Measurements from ENCODE around the gene NOTUM. TPM values are rescaled to one million over a fixed set of nuclear protein-coding genes. Genes with fewer than 3 reads are reported as not detected.
A peak's percentile ranks its signal among the peaks of the same experiment; 100 is the strongest.

Gene NOTUM
- total RNA-seq, 6 donors from 2014 or later: 0.89 to 5.0 (median 2.3) TPM

- WGBS, 2 donors: 71 to 82% methylated on average over 8 to 16 of the region's 16 CpGs
- TF ChIP-seq EP300 (IDR thresholded peaks at IDR 0.05): no peak
- no peak for TF ChIP-seq POLR2AphosphoS5 (IDR thresholded peaks at IDR 0.05)
- no peak for TF ChIP-seq POLR2A (IDR thresholded peaks at IDR 0.05)
- DNase-seq (peak in 1 of 2 donors; percentile 56), ATAC-seq (ENCODE audit: low FRiP score in 2 of 2) (no peak)
- H3K9me3 ChIP-seq: no peaks in the 10 kb centered on the region
- H3K4me3 ChIP-seq: no peak overlapping the region
- H3K36me3 ChIP-seq: no peaks in the 10 kb centered on the region
- no peak overlapping the region for H3K27ac ChIP-seq
- no peaks in the 10 kb centered on the region for H3K4me1 ChIP-seq
- no peaks in the 10 kb centered on the region for H3K27me3 ChIP-seq
These were observed 8.2 kb downstream of the NOTUM start for GRCh38 chr17:81952792-81953228.

- H3K27ac ChIP-seq: no peak overlapping the region
- H3K4me3 ChIP-seq: no peak overlapping the region
- no peaks in the 10 kb centered on the region for H3K27me3 ChIP-seq
- DNase-seq: no peak
- no peak for TF ChIP-seq CTCF (IDR thresholded peaks at IDR 0.05)
- no peak for TF ChIP-seq EP300 (IDR thresholded peaks at IDR 0.05)
- TF ChIP-seq POLR2A (IDR thresholded peaks at IDR 0.05): no peak
- TF ChIP-seq POLR2AphosphoS5 (IDR thresholded peaks at IDR 0.05): no peak
- H3K36me3 ChIP-seq: no peaks in the 10 kb centered on the region
- 53 to 58% methylated on average over 12 to 13 of the region's 13 CpGs for WGBS, 2 donors
- H3K4me1 ChIP-seq: no peaks in the 10 kb centered on the region
- no peak for ATAC-seq (ENCODE audit: low FRiP score in 2 of 2)
- H3K9me3 ChIP-seq: no peaks in the 10 kb centered on the region
These were observed 9.0 kb downstream of the NOTUM start for GRCh38 chr17:81951785-81952684.

- peak in 1 of 2 donors; percentile 58 for DNase-seq
- no peak overlapping the region for H3K4me3 ChIP-seq
- no peak for ATAC-seq (ENCODE audit: low FRiP score in 2 of 2)
- no peaks in the 10 kb centered on the region for H3K27me3 ChIP-seq
- no peak overlapping the region for H3K27ac ChIP-seq
- TF ChIP-seq CTCF (IDR thresholded peaks at IDR 0.05) (no peak), EP300 (IDR thresholded peaks at IDR 0.05) (no peak), POLR2AphosphoS5 (IDR thresholded peaks at IDR 0.05) (no peak), POLR2A (IDR thresholded peaks at IDR 0.05) (no peak)
- no peaks in the 10 kb centered on the region for H3K9me3 ChIP-seq
- no peaks in the 10 kb centered on the region for H3K4me1 ChIP-seq
- no peaks in the 10 kb centered on the region for H3K36me3 ChIP-seq
- WGBS, 2 donors: 80 to 86% methylated on average over 15 of the region's 15 CpGs
These were observed 10.5 kb downstream of the NOTUM start for GRCh38 chr17:81950501-81950900.

GRCh38 chr17:81948635-81949378 lies 12.2 kb downstream of the NOTUM start:
- no peak overlapping the region for H3K27ac ChIP-seq
- TF ChIP-seq CTCF (IDR thresholded peaks at IDR 0.05): no peak
- TF ChIP-seq POLR2A (IDR thresholded peaks at IDR 0.05): no peak
- no peak for TF ChIP-seq POLR2AphosphoS5 (IDR thresholded peaks at IDR 0.05)
- no peak overlapping the region for H3K4me3 ChIP-seq
- WGBS, 2 donors: 80 to 85% methylated on average over 12 to 15 of the region's 17 CpGs
- H3K27me3 ChIP-seq: no peaks in the 10 kb centered on the region
- DNase-seq (peak in 1 of 2 donors; percentile 52), ATAC-seq (ENCODE audit: low FRiP score in 2 of 2) (peak in 1 of 2 donors; percentile 38)
- H3K9me3 ChIP-seq: no peaks in the 10 kb centered on the region
- H3K4me1 ChIP-seq: no peaks in the 10 kb centered on the region
- H3K36me3 ChIP-seq: no peaks in the 10 kb centered on the region

GRCh38 chr17:81947189-81947588 lies 13.8 kb downstream of the NOTUM start, which contains the start of gene MYADML2:
MYADML2 (minus strand) TSS chr17:81947233; CDS start chr17:81941741, 5,492 bp downstream.
- DNase-seq (peak in 1 of 2 donors; percentile 59), ATAC-seq (ENCODE audit: low FRiP score in 2 of 2) (no peak)
- H3K9me3 ChIP-seq: no peaks in the 10 kb centered on the region
- H3K4me3 ChIP-seq: no peak within 1 kb of the TSS
- no peak within 1 kb of the TSS for H3K27ac ChIP-seq
- WGBS, 2 donors: 90% methylated on average over 12 to 13 of the region's 13 CpGs
- H3K27me3 ChIP-seq: no peaks in the 10 kb centered on the region
- H3K4me1 ChIP-seq: no peaks in the 10 kb centered on the region
- H3K36me3 ChIP-seq: no peaks in the 10 kb centered on the region
- no peak for TF ChIP-seq POLR2AphosphoS5 (IDR thresholded peaks at IDR 0.05)
- TF ChIP-seq EP300 (IDR thresholded peaks at IDR 0.05): no peak
- no peak for TF ChIP-seq POLR2A (IDR thresholded peaks at IDR 0.05)
- no peak for TF ChIP-seq CTCF (IDR thresholded peaks at IDR 0.05)

Measured in upper lobe of left lung (tissue), 6 donors.